ENCODE measurements around the gene MYCBP.

DNA sequence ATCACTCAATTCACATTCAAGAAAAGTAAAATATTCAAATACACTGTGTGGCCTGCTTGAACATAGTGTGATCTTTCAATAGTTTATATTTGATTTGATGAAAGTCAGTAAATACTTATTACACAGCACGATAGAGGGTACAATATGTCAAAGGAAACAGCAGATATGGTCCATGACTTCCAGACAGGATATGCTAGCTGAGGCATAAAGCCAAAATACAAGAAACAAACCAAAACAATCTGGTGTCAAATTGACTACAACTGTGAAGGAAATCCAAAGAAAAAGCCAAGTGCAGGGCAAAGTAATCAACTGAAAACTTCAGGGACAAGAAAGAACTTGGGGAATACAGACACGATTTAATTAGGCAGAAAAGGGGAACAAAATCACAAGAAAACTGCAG lies 32.9 kb downstream of the MYCBP start:
- TF ChIP-seq EP300 (IDR thresholded peaks at IDR 0.05): no peak
- no peak for TF ChIP-seq CTCF (IDR thresholded peaks at IDR 0.05)

Data from ovary (tissue), 3 donors.